ENCODE results near the gene CPNE5. TPM values are rescaled to one million over a fixed set of nuclear protein-coding genes. Genes with fewer than 3 reads are reported as not detected.

CPNE5 gene
- polyA plus RNA-seq, 1 of the 3 experiments (the other 2 are of a cell fraction): 0.30 TPM

DNA sequence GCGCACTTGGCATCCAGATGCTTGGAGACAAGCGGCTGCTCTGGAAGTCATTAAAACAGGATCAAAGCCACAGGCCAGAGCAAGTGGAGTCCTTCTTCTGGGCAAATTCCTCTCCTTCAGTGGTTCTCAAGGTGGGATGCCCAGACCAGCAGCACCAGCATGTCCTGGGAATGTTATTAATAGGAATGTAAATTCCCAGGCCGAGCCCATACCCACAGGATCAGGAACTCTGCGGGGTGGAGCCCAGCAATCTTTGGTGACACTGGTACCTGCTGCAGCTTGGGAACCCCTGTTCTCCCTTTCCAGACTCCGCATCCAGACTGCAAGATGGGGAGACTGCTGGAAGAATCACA, 44.6 kb downstream of the CPNE5 start:
- Histone ChIP-seq H3K27ac (ENCODE audit: low read depth in 2 of 2, low read length in 1 of 2) (no peak overlapping the region; a peak in 1 of 4 replicates), H3F3A (replicated peaks; ENCODE audit: insufficient read depth) (no peaks in the 10 kb centered on the region), H3K4me1 (ENCODE audit: control insufficient read depth in 1 of 2, insufficient read depth in 2 of 2, low read depth in 1 of 2, low read length in 1 of 2) (peaks cover 0 to 16% of the 10 kb centered on the region in 2 experiments; a peak in 2 of 4 replicates), H3K9ac (no peak overlapping the region), H4K20me1 (ENCODE audit: insufficient read depth) (no peaks in the 10 kb centered on the region), H3K9me3 (no peaks in the 10 kb centered on the region), H2AFZ (ENCODE audit: low read depth) (no peak overlapping the region), H3K4me2 (no peak overlapping the region), H3K9me2 (no peaks in the 10 kb centered on the region), H3K79me2 (ENCODE audit: insufficient read depth) (no peaks in the 10 kb centered on the region), H3K27me3 (ENCODE audit: insufficient read depth) (no peaks in the 10 kb centered on the region), H3K36me3 (replicated peaks in 1 of 2; ENCODE audit: control insufficient read depth in 1 of 2, insufficient read depth in 2 of 2, low read length in 1 of 2) (no peaks in the 10 kb centered on the region), H3K4me3 (ENCODE audit: low read depth in 2 of 2, low read length in 1 of 2) (no peak overlapping the region)
- POLR2A ChIA-PET: no interaction called here
- CTCF ChIA-PET: interaction anchor here (2.5 to 3.3 kb wide), 2 partner anchors 12 to 56 kb away, joined by 10 to 11 read pairs; no protein-coding TSS in a partner anchor
- TF ChIP-seq GABPA (IDR thresholded peaks at IDR 0.05; ENCODE audit: low read depth) (no peak), EZH2phosphoT487 (IDR thresholded peaks at IDR 0.05; ENCODE audit: borderline replicate concordance, low read depth) (no peak), TEAD4 (IDR thresholded peaks at IDR 0.05; ENCODE audit: borderline replicate concordance, insufficient read depth) (no peak), GATA2 (CRISPR knock-in tag; IDR thresholded peaks at IDR 0.05) (no peak), EP300 (IDR thresholded peaks at IDR 0.05; ENCODE audit: borderline replicate concordance in 1 of 2, low read depth in 1 of 2, low read length in 1 of 2) (no peak), JUND (IDR thresholded peaks at IDR 0.05) (no peak)
- TF ChIP-seq, protein P1, sequence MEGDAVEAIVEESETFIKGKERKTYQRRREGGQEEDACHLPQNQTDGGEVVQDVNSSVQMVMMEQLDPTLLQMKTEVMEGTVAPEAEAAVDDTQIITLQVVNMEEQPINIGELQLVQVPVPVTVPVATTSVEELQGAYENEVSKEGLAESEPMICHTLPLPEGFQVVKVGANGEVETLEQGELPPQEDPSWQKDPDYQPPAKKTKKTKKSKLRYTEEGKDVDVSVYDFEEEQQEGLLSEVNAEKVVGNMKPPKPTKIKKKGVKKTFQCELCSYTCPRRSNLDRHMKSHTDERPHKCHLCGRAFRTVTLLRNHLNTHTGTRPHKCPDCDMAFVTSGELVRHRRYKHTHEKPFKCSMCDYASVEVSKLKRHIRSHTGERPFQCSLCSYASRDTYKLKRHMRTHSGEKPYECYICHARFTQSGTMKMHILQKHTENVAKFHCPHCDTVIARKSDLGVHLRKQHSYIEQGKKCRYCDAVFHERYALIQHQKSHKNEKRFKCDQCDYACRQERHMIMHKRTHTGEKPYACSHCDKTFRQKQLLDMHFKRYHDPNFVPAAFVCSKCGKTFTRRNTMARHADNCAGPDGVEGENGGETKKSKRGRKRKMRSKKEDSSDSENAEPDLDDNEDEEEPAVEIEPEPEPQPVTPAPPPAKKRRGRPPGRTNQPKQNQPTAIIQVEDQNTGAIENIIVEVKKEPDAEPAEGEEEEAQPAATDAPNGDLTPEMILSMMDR (IDR thresholded peaks at IDR 0.05): no peak
- DNase-seq: no peak
- 91% methylated on average over 3 of the region's 5 CpGs for WGBS (ENCODE audit: low lambda C conversion rate)

DNA sequence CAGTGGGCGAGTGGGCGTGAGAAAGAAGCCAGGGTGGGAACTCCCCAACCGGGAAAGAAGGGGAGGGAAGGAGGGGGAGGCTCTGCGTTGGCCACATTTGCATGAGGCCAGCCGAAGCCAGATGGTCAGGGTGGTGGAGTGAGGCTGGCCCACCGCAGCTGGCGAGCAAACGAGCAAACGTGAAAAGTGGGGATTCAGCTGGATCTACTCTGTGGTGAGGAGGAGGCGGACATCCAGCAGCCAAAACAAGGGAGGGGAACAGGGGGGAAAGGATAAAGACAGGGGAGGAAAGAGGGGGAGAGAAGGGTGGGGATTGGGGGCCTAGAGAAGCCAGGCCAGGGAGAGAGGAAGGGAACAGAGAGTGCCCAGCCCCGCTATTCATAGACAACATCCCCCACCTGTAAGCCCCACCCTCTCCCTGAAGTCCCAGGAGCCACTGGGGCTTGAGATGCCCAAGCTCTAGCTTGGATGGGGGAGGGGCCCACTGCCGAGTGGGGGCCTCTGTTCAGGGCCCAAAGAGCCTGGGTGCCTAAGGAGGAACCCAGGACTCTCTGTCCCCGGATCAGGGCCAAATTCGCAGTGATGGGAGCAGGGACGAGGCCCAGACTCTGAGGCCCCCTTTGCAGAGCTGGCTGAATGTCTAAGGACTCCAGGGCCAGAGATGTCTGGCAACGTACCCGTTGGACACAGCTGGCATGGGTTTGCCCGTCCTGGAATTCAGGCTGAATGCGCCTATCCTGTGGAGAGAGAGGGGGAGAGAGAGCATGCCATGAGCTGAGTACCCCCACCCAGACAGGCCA, 45.1 kb downstream of the CPNE5 start:
- Histone ChIP-seq H3K4me1 (ENCODE audit: control insufficient read depth in 1 of 2, insufficient read depth in 2 of 2, low read depth in 1 of 2, low read length in 1 of 2) (peaks cover 0 to 18% of the 10 kb centered on the region in 2 experiments; a peak in 2 of 4 replicates), H3K79me2 (ENCODE audit: insufficient read depth) (no peaks in the 10 kb centered on the region), H3K27me3 (ENCODE audit: insufficient read depth) (no peaks in the 10 kb centered on the region), H3K4me3 (ENCODE audit: low read depth in 2 of 2, low read length in 1 of 2) (no peak overlapping the region), H3K36me3 (replicated peaks in 1 of 2; ENCODE audit: control insufficient read depth in 1 of 2, insufficient read depth in 2 of 2, low read length in 1 of 2) (no peaks in the 10 kb centered on the region), H3F3A (replicated peaks; ENCODE audit: insufficient read depth) (no peaks in the 10 kb centered on the region), H3K27ac (ENCODE audit: low read depth in 2 of 2, low read length in 1 of 2) (no peak overlapping the region; a peak in 1 of 4 replicates), H3K4me2 (no peak overlapping the region), H2AFZ (ENCODE audit: low read depth) (no peak overlapping the region), H4K20me1 (ENCODE audit: insufficient read depth) (no peaks in the 10 kb centered on the region), H3K9ac (no peak overlapping the region), H3K9me2 (no peaks in the 10 kb centered on the region), H3K9me3 (no peaks in the 10 kb centered on the region)
- CTCF ChIA-PET: interaction anchor here (0.6 to 5.3 kb wide), 4 partner anchors 12 to 81 kb away, joined by 3 to 28 read pairs (median 10); no protein-coding TSS in a partner anchor
- POLR2A ChIA-PET: no interaction called here
- TF ChIP-seq JUND (IDR thresholded peaks at IDR 0.05) (no peak), GATA2 (CRISPR knock-in tag; IDR thresholded peaks at IDR 0.05) (no peak), TCF12 (IDR thresholded peaks at IDR 0.05) (no peak), RCOR1 (IDR thresholded peaks at IDR 0.05; ENCODE audit: low read length) (peak; percentile 81; the same call in 1 of the 2 replicates)
- TF ChIP-seq, protein P2, sequence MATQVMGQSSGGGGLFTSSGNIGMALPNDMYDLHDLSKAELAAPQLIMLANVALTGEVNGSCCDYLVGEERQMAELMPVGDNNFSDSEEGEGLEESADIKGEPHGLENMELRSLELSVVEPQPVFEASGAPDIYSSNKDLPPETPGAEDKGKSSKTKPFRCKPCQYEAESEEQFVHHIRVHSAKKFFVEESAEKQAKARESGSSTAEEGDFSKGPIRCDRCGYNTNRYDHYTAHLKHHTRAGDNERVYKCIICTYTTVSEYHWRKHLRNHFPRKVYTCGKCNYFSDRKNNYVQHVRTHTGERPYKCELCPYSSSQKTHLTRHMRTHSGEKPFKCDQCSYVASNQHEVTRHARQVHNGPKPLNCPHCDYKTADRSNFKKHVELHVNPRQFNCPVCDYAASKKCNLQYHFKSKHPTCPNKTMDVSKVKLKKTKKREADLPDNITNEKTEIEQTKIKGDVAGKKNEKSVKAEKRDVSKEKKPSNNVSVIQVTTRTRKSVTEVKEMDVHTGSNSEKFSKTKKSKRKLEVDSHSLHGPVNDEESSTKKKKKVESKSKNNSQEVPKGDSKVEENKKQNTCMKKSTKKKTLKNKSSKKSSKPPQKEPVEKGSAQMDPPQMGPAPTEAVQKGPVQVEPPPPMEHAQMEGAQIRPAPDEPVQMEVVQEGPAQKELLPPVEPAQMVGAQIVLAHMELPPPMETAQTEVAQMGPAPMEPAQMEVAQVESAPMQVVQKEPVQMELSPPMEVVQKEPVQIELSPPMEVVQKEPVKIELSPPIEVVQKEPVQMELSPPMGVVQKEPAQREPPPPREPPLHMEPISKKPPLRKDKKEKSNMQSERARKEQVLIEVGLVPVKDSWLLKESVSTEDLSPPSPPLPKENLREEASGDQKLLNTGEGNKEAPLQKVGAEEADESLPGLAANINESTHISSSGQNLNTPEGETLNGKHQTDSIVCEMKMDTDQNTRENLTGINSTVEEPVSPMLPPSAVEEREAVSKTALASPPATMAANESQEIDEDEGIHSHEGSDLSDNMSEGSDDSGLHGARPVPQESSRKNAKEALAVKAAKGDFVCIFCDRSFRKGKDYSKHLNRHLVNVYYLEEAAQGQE (IDR thresholded peaks at IDR 0.05; ENCODE audit: low read depth, low read length): no peak
- TF ChIP-seq, protein P3, sequence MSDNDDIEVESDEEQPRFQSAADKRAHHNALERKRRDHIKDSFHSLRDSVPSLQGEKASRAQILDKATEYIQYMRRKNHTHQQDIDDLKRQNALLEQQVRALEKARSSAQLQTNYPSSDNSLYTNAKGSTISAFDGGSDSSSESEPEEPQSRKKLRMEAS (IDR thresholded peaks at IDR 0.05; ENCODE audit: low read depth): no peak
- TF ChIP-seq, protein P1 (IDR thresholded peaks at IDR 0.05): no peak
- WGBS (ENCODE audit: low lambda C conversion rate): 58% methylated on average over 13 of the region's 19 CpGs
- DNase-seq: peak; percentile 72
